Posterior vena cava (tissue), 2 donors: Measurements from ENCODE around the gene QDPR. TPM values are rescaled to one million over a fixed set of nuclear protein-coding genes. Genes with fewer than 3 reads are reported as not detected.
"Not testable (repeated sequence)": the region's sequence is repeated elsewhere in the genome, so short reads cannot be mapped to it uniquely, and the experiment has no call there.

Source experiments
- DNase-seq: peaks from one replicate; pipeline ENCODE4 v3.0.0-alpha.2; 2020; ENCODE audit warnings: low spot score
- intact Hi-C, 2 donors: fragments of 100-400 bp; cut with DNase I; formaldehyde crosslinking; loops; one replicate each; pipeline versions ENCODE4 v1.14.1 to v1.14.2; 2022 to 2023
- total RNA-seq, 2 donors: library from RNA; stranded (reverse); fragmentation: NEBNext Ultra II Directional; extraction: Animal tissue kit (Norgen Biotek cat#: 25700); gene quantifications; one replicate each; pipeline ENCODE4 v1.2.1, GENCODE V29; 2021
- donor health status: DM: yes; HTN: yes; CAD: no.
- donor health status: DM: yes; HTN: yes; CAD: no.

Gene QDPR
- total RNA-seq, 2 donors from 2014 or later = 11.9 to 20.2 TPM

DNA sequence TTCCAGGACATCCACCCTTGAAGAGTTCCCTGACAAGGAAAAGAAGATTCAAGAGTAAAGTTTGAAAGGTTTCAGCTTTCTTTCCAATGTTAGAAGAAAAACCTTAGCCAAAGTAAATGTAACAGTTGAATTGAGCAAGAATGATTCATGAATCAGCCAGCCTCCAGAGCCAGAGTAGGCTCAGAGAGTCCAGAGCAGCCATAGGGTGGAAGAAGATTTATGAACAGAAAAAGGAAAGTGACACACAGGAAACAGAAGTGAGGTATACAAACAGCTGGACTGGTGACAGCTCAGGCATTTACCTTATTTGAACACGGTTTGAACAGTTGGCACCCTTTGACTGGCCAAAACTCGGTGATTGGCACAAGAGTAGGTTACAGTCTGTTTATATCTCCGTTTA is 63.2 kb downstream of the QDPR start:
- no peak for DNase-seq
- intact Hi-C loops = no loop called here

DNA sequence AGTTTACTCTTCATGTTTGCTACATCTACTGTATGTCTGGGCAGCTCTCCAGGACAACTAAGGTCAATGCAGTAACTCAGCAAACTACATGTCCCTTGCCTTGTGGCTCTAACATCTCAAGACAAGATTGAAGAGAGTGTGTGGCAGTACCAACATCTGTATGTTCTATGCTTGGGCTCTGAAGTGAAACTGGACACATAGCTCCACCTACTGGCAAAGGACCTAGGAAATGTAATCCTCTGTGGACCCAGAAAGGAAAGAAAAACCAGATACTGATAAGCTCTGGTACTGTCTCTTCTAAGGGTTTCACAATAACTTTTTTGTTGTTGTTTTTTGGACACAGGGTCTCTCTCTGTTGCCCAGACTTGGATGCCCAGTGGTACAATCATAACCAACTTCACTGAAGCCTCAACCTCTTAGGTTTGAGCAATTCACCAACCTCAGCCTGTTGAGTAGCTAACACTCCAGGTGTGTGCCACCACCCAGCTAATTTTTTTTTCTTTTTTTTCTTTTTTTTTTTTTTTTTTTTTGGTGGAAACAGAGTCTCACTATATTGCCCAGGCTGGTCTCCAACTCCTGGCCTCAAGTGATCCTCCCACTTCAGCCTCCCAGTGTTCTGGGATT is 64.1 kb downstream of the QDPR start:
- no peak for DNase-seq
- intact Hi-C loops = no loop called here

DNA sequence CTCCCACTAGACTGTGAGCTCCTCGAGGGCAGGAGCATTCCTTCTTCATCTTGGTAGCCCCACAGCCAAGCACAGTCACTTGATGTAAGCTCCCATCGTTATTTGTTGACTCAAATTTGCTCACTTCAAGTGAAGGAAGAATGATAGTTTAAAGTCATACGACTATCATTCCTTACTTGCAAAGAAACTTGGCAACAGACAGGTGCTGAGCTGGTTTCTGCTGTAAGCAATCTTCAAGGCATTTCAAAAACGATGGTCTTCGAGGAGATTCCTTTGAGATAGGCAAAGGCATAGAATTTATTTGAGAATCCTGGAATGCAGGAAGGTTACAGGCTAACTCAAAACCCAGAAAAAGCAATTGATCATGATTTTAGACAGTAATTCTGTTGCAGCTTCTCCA is 64.8 kb downstream of the QDPR start:
- intact Hi-C loops = no loop called here
- DNase-seq = no peak

DNA sequence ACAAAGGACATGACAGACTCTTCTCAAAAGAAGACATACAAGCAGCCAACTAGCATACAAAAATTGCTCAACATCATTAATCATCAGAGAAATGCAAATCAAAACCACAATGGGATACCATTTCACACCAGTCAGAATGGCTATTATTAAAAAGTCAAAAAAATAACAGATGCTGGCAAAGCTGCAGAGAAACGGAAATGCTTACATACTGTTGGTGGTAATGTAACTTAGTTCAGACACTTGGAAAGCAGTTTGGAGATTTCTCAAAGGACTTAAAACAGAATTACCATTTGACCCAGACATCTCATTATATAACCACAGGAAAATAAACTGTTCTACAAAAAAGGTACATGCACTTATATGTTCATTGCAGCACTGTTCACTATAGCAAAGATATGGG is 69.4 kb downstream of the QDPR start:
- DNase-seq, intact Hi-C loops: not testable (repeated sequence)

DNA sequence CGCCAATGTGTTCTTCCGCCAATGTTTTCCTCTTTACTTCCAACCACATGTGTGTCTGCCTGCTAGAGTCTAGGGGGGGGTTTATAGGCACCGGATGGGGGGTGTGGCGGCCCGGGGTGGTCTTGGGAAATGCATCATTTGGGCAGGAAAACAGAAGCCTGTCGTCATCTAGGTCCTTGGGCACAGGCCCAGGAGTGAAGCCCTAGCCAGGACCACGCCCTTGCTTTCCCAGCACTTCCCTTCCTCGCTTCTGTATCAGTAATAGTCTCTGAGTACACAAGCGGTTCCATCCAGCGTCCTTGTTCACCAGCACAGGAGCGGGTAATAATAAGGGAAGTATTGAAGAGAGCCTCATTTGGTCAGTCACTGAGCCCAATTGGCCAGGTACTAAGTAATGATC is 74.5 kb downstream of the QDPR start:
- intact Hi-C loops = no loop called here

DNA sequence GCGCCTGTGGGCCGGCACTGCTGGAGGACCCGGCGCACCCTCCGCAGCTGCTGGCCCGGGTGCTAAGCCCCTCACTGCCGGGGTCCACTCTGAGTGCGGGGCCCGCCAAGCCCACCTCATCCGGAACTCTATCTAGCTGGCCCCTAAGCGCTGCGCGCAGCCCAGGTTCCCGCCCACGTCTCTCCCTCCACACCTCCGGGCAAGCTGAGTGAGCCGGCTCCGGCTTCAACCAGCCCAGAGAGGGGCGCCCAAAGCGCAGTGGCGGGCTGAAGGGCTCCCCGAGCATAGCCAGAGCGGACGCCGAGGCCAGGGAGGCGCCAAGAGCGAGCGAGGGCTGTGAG is 75.2 kb downstream of the QDPR start:
- no peak for DNase-seq
- intact Hi-C loops = no loop called here

More for the DNA sequence above, 74.5 kb downstream of the QDPR start:
- no peak for DNase-seq

Other genes starting within 250 kb of the QDPR start
- not detected for gene CLRN2, start 3.1 kb upstream of the QDPR start, total RNA-seq
- 10 to 100 TPM; 70.4 to 72.4 TPM for gene LAP3, start 65.1 kb upstream of the QDPR start, total RNA-seq
- gene MED28, start 102.6 kb upstream of the QDPR start, total RNA-seq = 10 to 100 TPM; 34.4 to 41.6 TPM